ENCODE results near the gene PLP2. TPM values are rescaled to one million over a fixed set of nuclear protein-coding genes. Genes with fewer than 3 reads are reported as not detected.
"Not testable (repeated sequence)": the region's sequence is repeated elsewhere in the genome, so short reads cannot be mapped to it uniquely, and the experiment has no call there.

Gene PLP2
- polyA plus RNA-seq, 6 donors from 2014 or later = 110 to 208 (median 153) TPM

DNA sequence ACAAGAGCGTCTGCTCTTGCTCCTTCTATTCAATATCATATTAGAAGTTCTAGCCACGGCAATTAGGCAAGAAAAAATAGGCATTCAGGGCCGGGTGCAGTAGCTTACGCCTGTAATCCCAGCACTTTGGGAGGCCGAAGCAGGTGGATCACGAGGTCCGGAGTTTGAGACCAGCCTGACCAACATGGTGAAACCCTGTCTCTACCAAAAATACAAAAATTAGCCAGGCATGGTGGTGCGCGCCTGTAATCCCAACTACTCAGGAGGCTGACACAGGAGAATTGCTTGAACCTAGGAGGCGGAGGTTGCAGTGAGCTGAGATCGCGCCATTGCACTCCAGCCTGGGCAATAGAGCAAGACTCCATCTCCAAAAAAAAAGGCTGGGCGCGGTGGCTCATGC lies 22.4 kb upstream of the PLP2 start:
- ATAC-seq (ENCODE audit: low read depth in 2 of 2); H3K27ac Mint-ChIP-seq; H3K9me3 Mint-ChIP-seq; H3K4me3 Mint-ChIP-seq; H3K4me1 Mint-ChIP-seq; DNase-seq; H3K36me3 Mint-ChIP-seq; H3K27me3 Mint-ChIP-seq: not testable (repeated sequence)

DNA sequence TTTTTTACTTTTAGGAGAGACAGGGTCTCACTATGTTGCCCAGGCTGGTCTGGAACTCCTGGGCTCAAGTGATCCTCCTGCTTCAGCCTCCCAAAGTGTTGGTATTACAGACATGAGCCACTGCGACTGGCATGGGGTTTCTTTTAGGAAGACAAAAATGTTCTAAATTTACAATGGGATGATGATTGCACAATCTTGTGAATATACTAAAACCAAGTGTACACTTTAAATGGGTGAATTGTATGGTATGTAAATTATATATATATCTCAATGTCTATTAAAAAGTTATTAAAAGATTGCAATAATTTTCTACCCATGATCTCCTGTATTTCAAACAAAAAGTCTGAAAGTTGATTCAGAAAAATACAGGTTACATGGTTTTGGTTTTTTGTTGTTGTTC lies 18.2 kb upstream of the PLP2 start:
- Mint-ChIP-seq H3K36me3 (peaks cover 4 to 7% of the 10 kb centered on the region in 2 donors), H3K4me1 (peaks cover 13 to 21% (median 15%) of the 10 kb centered on the region in 3 donors), H3K9me3 (peaks cover 0 to 8% (median 0%) of the 10 kb centered on the region in 7 donors), H3K27ac (no peak overlapping the region), H3K4me3 (peak overlapping the region in 1 of 8 donors; percentile 66), H3K27me3 (no peaks in the 10 kb centered on the region)
- DNase-seq (no peak), ATAC-seq (ENCODE audit: low read depth in 2 of 2) (no peak)

DNA sequence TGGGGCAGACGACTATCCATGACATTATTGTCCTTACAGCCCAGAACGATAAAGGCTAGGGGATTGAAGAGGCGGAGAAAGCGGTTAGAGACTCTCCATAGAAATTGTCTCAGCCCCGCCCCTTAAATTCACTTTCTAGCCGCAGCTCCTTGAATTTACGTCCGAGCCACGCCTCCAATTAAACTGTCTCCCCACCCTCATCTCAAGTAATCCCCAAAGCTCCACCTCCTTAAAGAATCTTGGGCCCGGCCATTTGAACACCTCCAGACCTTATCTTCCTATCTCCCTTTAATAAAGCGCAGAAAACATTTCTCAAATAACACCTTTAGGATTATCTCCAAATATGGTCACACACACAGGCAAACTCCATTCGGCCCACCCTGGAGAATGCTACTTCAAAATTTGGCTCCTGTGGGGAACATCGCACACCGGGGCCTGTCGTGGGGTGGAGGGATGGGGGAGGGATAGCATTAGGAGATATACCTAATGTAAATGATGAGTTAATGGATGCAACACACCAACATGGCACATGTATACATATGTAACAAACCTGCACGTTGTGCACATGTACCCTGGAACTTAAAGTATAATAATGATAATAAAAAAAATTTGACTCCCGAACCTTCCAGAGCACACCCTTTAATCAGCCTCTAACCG lies 16.3 kb upstream of the PLP2 start:
- Mint-ChIP-seq H3K4me1 (peaks cover 13 to 21% (median 15%) of the 10 kb centered on the region in 3 donors), H3K27ac (peak overlapping the region in 5 of 6 donors; percentile 17 to 98 (median 96)), H3K9me3 (peaks cover 0 to 8% (median 0%) of the 10 kb centered on the region in 7 donors), H3K27me3 (no peaks in the 10 kb centered on the region), H3K36me3 (peaks cover 4 to 7% of the 10 kb centered on the region in 2 donors), H3K4me3 (peak overlapping the region; percentile 92 to 99 (median 94))
- DNase-seq (no peak), ATAC-seq (ENCODE audit: low read depth in 2 of 2) (no peak)

DNA sequence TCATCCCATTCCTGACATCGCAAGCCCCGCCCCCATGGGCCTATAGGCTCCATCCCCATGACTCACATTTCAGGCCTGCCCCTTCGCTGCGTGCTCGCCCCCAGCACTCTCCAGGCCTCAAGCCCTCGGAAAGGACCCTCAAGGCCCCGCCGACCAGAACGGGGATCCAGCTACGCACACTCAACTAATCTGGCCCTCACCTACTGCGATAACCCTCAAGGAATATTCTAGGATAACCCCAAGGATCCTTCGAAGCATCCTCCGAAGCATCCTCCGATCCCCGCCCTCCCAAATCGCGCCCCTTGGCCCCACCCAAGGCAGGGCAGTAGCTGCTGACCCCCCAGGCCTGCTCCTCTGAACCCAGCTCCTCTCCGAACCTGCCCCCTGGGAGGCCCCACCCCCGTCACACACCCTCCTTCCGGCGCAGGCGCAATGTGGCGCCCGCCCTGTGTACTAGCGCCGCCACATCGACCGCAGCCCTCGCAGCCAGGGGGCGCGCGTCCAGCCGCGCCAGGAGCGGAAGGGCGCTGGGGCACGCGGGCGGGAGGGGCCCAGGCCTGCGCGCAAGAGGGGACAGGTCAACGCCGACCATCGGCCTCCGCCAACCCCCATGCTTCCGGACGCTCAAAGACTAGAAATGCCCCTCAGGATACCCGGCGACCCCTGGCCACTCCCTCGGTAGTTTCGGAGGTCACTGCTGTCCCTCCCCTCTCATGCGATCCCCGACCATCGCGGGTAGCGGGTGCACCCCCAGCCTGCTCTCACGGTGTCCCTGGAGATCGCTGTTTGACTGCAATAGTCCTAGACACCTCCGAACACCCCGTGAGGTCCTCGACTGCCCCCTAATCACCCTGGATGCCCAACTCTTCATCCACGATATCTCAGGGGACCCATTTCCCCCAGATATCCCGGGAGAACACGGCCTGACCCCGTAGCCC lies 15.5 kb upstream of the PLP2 start:
- H3K4me3 Mint-ChIP-seq = peak overlapping the region; percentile 92 to 99 (median 94)
- peaks cover 0 to 5% (median 0%) of the 10 kb centered on the region in 7 donors for H3K9me3 Mint-ChIP-seq
- peak; percentile 86 for DNase-seq
- H3K4me1 Mint-ChIP-seq = peaks cover 13 to 21% (median 15%) of the 10 kb centered on the region in 3 donors
- H3K36me3 Mint-ChIP-seq = peaks cover under 1 to 3% of the 10 kb centered on the region in 2 donors
- ATAC-seq (ENCODE audit: low read depth in 2 of 2) = peak; percentile 92
- no peaks in the 10 kb centered on the region for H3K27me3 Mint-ChIP-seq
- H3K27ac Mint-ChIP-seq = peak overlapping the region; percentile 80 to 99 (median 96)

DNA sequence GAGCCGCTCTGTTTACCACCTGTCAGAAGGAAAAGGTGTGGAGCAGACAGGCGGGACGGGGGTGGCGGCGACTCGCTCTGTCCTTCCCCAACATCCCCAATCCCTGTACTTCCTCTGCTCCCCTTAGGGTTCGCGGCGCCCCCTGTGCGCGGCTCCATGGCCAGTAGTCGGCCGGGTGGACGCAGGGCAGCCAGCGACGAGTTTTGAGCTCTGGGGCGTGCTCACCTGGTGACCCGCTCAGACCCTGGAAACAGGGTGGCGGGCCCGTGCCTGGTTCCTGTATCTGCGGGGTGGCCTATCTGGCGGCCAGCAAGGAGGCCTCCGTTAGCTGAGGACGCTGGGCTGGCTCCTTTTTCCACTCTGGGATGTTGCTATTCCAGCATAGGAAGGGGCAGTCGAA lies 14.5 kb upstream of the PLP2 start:
- no peaks in the 10 kb centered on the region for H3K27me3 Mint-ChIP-seq

GRCh38 chrX:49160908-49161307 lies 10.8 kb upstream of the PLP2 start:
- no peak overlapping the region for H3K27ac Mint-ChIP-seq
- peaks cover 17 to 24% (median 21%) of the 10 kb centered on the region in 3 donors for H3K4me1 Mint-ChIP-seq
- H3K27me3 Mint-ChIP-seq = no peaks in the 10 kb centered on the region
- DNase-seq (no peak), ATAC-seq (ENCODE audit: low read depth in 2 of 2) (no peak)
- no peaks in the 10 kb centered on the region for H3K36me3 Mint-ChIP-seq
- H3K9me3 Mint-ChIP-seq = peaks cover 0 to 5% (median 0%) of the 10 kb centered on the region in 7 donors
- H3K4me3 Mint-ChIP-seq = no peak overlapping the region

More for the DNA sequence above, 14.5 kb upstream of the PLP2 start:
- Mint-ChIP-seq H3K4me3 (peak overlapping the region in 6 of 8 donors; percentile 25 to 93 (median 60)), H3K4me1 (peaks cover 13 to 21% (median 15%) of the 10 kb centered on the region in 3 donors), H3K9me3 (peaks cover 0 to 5% (median 0%) of the 10 kb centered on the region in 7 donors), H3K27ac (peak overlapping the region in 3 of 6 donors; percentile 44 to 59 (median 58)), H3K36me3 (no peaks in the 10 kb centered on the region)
- DNase-seq = no peak
- no peak for ATAC-seq (ENCODE audit: low read depth in 2 of 2)

- Mint-ChIP-seq H3K4me3 (peak overlapping the region in 3 of 8 donors; percentile 20 to 57 (median 56)), H3K36me3 (no peaks in the 10 kb centered on the region), H3K27ac (peak overlapping the region in 1 of 6 donors; percentile 69), H3K4me1 (peaks cover 14 to 24% (median 18%) of the 10 kb centered on the region in 3 donors), H3K27me3 (no peaks in the 10 kb centered on the region), H3K9me3 (peaks cover 0 to 3% (median 0%) of the 10 kb centered on the region in 7 donors)
- no peak for ATAC-seq (ENCODE audit: low read depth in 2 of 2)
- DNase-seq = no peak
Measured at GRCh38 chrX:49161632-49162031, 10.1 kb upstream of the PLP2 start.

- H3K4me1 Mint-ChIP-seq = peaks cover 19 to 31% (median 24%) of the 10 kb centered on the region in 3 donors
- DNase-seq (no peak), ATAC-seq (ENCODE audit: low read depth in 2 of 2) (no peak)
- peaks cover 0 to 3% (median 0%) of the 10 kb centered on the region in 7 donors for H3K9me3 Mint-ChIP-seq
- no peaks in the 10 kb centered on the region for H3K36me3 Mint-ChIP-seq
- no peaks in the 10 kb centered on the region for H3K27me3 Mint-ChIP-seq
- peak within 1 kb of the TSS in 3 of 6 donors; percentile 70 to 80 (median 78) for H3K27ac Mint-ChIP-seq
- H3K4me3 Mint-ChIP-seq = peak within 1 kb of the TSS; percentile 65 to 91 (median 80)
Measured at GRCh38 chrX:49162620-49163019, 9.1 kb upstream of the PLP2 start, which contains the start of gene MAGIX. Gene MAGIX (plus strand): TSS chrX:49162758. CDS start chrX:49162890, 132 bp downstream.

DNA sequence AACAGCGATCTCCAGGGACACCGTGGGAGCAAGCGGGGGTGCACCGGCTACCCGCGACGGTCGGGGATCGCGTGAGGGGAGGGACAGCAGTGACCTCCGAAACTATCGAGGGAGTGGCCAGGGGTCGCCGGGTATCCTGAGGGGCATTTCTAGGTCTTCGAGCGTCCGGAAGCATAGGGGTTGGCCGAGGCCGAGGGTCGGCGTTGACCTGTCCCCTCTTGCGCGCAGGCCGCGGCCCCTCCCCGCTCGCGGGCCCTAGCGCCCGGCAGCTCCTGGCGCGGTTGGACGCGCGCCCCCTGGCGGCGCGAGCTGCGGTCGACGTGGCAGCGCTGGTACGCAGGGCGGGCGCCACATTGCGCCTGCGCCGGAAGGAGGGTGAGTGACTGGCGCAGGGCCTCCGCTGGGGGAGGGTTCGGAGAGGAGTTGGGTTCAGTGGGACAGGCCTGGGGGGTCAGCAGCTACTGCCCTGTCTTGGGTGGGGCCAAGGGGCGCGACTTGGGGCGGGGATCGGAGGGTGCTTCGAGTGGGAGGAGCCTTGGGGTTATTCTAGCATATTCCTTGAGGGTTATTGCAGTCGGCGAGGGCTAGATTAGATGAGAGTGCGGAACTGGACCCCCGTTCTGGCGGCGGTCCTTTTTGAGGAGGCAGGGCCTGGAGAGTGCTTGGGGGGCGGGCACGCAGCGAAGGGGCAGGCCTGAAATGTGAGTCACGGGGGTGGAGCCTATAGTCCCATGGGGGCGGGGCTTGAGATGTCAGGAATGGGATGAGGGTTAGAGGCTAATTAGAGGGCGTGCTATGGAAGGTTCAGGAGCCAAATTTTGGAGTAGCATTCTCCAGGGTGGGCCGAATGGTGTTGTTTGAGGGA lies 7.9 kb upstream of the PLP2 start:
- DNase-seq (peak; percentile 81), ATAC-seq (ENCODE audit: low read depth in 2 of 2) (peak; percentile 53 to 57)
- H3K27ac Mint-ChIP-seq = peak overlapping the region in 5 of 6 donors; percentile 1 to 97 (median 85)
- H3K4me1 Mint-ChIP-seq = peaks cover 23 to 41% (median 28%) of the 10 kb centered on the region in 3 donors
- peak overlapping the region; percentile 71 to 91 (median 85) for H3K4me3 Mint-ChIP-seq
- H3K27me3 Mint-ChIP-seq = no peaks in the 10 kb centered on the region
- peaks cover 0 to 3% (median 0%) of the 10 kb centered on the region in 7 donors for H3K9me3 Mint-ChIP-seq
- no peaks in the 10 kb centered on the region for H3K36me3 Mint-ChIP-seq

- Mint-ChIP-seq H3K4me3 (peak overlapping the region in 7 of 8 donors; percentile 32 to 92 (median 84)), H3K36me3 (no peaks in the 10 kb centered on the region), H3K27ac (peak overlapping the region in 3 of 6 donors; percentile 20 to 83 (median 70)), H3K4me1 (peaks cover 27 to 49% (median 33%) of the 10 kb centered on the region in 3 donors), H3K9me3 (peaks cover 0 to 3% (median 0%) of the 10 kb centered on the region in 7 donors), H3K27me3 (no peaks in the 10 kb centered on the region)
- ATAC-seq (ENCODE audit: low read depth in 2 of 2) = no peak
- no peak for DNase-seq
Measured at GRCh38 chrX:49164589-49165360, 6.9 kb upstream of the PLP2 start.

- DNase-seq (peak; percentile 77), ATAC-seq (ENCODE audit: low read depth in 2 of 2) (peak; percentile 60 to 61)
- peaks cover 27 to 50% (median 33%) of the 10 kb centered on the region in 3 donors for H3K4me1 Mint-ChIP-seq
- H3K9me3 Mint-ChIP-seq = peaks cover 0 to 3% (median 0%) of the 10 kb centered on the region in 7 donors
- peak overlapping the region; percentile 80 to 95 (median 92) for H3K27ac Mint-ChIP-seq
- no peaks in the 10 kb centered on the region for H3K36me3 Mint-ChIP-seq
- H3K27me3 Mint-ChIP-seq = no peaks in the 10 kb centered on the region
- H3K4me3 Mint-ChIP-seq = peak overlapping the region; percentile 81 to 92 (median 88)
Measured at GRCh38 chrX:49165901-49166881, 5.5 kb upstream of the PLP2 start.
